Measurements from ENCODE around the gene CNOT1. TPM values are rescaled to one million over a fixed set of nuclear protein-coding genes. Genes with fewer than 3 reads are reported as not detected.

The CNOT1 gene
- total and polyA plus RNA-seq, 4 donors: 34.0 to 131 (median 78.5) TPM

DNA sequence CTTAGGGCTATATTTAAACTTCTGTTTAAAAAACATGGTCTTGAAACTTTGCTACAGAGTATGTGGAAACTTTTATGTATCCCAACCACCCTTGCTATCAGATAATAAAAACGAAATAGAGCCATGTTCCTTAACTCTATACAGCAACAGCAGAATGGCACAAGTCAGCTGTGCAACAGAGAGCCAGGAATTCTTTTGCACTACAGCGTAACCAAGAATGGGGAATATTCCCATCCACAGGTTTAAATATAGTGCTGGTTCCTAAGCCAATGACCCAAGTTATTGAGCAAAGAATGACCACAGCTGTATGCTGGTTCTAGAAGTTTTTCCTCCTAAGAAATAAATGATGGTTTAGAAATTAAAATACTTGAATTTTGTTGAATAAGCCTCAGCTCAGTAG, 81.2 kb downstream of the CNOT1 start:
- H3K36me3 ChIP-seq (ENCODE audit: control insufficient read depth in 4 of 4, insufficient read depth in 3 of 4, low read depth in 1 of 4, low read length in 3 of 4): peaks cover 7 to 89% (median 80%) of the 10 kb centered on the region in 4 donors
- no peak for TF ChIP-seq RAD21 (IDR thresholded peaks at IDR 0.05)
- no peak overlapping the region for H3K4me3 ChIP-seq (ENCODE audit: low read depth in 1 of 3, low read length in 3 of 3)
- H3K27me3 ChIP-seq (ENCODE audit: control insufficient read depth in 4 of 4, insufficient read depth in 4 of 4, low read length in 3 of 4): no peaks in the 10 kb centered on the region
- no peak overlapping the region for H3K27ac ChIP-seq (ENCODE audit: low read depth in 1 of 2, low read length in 2 of 2)
- 71% methylated on average over 2 of the region's 2 CpGs for WGBS
- no peaks in the 10 kb centered on the region for H3K9me3 ChIP-seq (ENCODE audit: control insufficient read depth in 4 of 4, low read length in 3 of 4)
- DNase-seq (ENCODE audit: low spot score): no peak
- H3K9ac ChIP-seq (ENCODE audit: low read depth in 1 of 2, low read length in 2 of 2): no peak overlapping the region
- peaks cover 0 to 2% (median 0%) of the 10 kb centered on the region in 4 donors for H3K4me1 ChIP-seq (ENCODE audit: control insufficient read depth in 4 of 4, insufficient read depth in 4 of 4, low read length in 3 of 4)

DNA sequence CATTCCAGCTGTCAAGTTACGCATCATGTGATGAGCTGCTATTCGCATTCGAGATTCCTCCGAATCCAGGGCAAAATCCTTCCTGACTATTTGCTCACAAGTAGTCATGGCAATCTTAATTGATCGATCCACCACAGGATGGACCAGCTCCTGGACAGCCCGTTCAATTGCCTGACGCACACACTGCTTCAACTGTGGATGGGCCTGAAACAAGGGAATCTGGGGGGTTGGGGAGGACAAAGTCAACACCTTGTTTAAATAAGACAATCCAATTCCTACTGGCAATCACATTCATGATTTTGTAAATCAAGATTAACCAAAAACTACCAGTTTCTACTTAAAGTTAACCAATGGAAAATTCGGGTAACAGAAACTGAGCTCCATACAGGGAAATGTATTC, 85.9 kb downstream of the CNOT1 start:
- Histone ChIP-seq H3K4me1 (ENCODE audit: control insufficient read depth in 4 of 4, insufficient read depth in 4 of 4, low read length in 3 of 4) (peaks cover 0 to 2% (median 0%) of the 10 kb centered on the region in 4 donors), H3K36me3 (ENCODE audit: control insufficient read depth in 4 of 4, insufficient read depth in 3 of 4, low read depth in 1 of 4, low read length in 3 of 4) (peaks cover 11 to 89% (median 77%) of the 10 kb centered on the region in 4 donors), H3K9me3 (ENCODE audit: control insufficient read depth in 4 of 4, low read length in 3 of 4) (no peaks in the 10 kb centered on the region), H3K4me3 (ENCODE audit: low read depth in 1 of 3, low read length in 3 of 3) (no peak overlapping the region), H3K9ac (ENCODE audit: low read depth in 1 of 2, low read length in 2 of 2) (no peak overlapping the region), H3K27ac (ENCODE audit: low read depth in 1 of 2, low read length in 2 of 2) (no peak overlapping the region), H3K27me3 (ENCODE audit: control insufficient read depth in 4 of 4, insufficient read depth in 4 of 4, low read length in 3 of 4) (no peaks in the 10 kb centered on the region)
- no peak for DNase-seq (ENCODE audit: low spot score)
- 54% methylated on average over 8 of the region's 8 CpGs for WGBS
- peak; percentile 21 for TF ChIP-seq SP1 (IDR thresholded peaks at IDR 0.05)
- no peak for TF ChIP-seq NR2F2 (IDR thresholded peaks at IDR 0.05)
- TF ChIP-seq, protein P1, sequence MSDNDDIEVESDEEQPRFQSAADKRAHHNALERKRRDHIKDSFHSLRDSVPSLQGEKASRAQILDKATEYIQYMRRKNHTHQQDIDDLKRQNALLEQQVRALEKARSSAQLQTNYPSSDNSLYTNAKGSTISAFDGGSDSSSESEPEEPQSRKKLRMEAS (IDR thresholded peaks at IDR 0.05): no peak
- TF ChIP-seq JUND (IDR thresholded peaks at IDR 0.05): no peak
- no peak for TF ChIP-seq TAF1 (conservative IDR thresholded peaks at IDR 0.05)
- no peak for TF ChIP-seq HNF4G (IDR thresholded peaks at IDR 0.05)
- peak in 1 of 2 donors; percentile 58 for TF ChIP-seq RXRA (IDR thresholded peaks at IDR 0.05)
- TF ChIP-seq RAD21 (IDR thresholded peaks at IDR 0.05): peak in 1 of 2 donors; percentile 18
- no peak for TF ChIP-seq GABPA (IDR thresholded peaks at IDR 0.05 in 1 of 2, conservative IDR thresholded peaks at IDR 0.05 in 1 of 2)
- TF ChIP-seq, protein P2, sequence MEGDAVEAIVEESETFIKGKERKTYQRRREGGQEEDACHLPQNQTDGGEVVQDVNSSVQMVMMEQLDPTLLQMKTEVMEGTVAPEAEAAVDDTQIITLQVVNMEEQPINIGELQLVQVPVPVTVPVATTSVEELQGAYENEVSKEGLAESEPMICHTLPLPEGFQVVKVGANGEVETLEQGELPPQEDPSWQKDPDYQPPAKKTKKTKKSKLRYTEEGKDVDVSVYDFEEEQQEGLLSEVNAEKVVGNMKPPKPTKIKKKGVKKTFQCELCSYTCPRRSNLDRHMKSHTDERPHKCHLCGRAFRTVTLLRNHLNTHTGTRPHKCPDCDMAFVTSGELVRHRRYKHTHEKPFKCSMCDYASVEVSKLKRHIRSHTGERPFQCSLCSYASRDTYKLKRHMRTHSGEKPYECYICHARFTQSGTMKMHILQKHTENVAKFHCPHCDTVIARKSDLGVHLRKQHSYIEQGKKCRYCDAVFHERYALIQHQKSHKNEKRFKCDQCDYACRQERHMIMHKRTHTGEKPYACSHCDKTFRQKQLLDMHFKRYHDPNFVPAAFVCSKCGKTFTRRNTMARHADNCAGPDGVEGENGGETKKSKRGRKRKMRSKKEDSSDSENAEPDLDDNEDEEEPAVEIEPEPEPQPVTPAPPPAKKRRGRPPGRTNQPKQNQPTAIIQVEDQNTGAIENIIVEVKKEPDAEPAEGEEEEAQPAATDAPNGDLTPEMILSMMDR (IDR thresholded peaks at IDR 0.05; ENCODE audit: low read depth, low read length, missing input control): no peak
- TF ChIP-seq YY1 (IDR thresholded peaks at IDR 0.05): peak; percentile 44
- peak; percentile 81 for TF ChIP-seq FOXA1 (IDR thresholded peaks at IDR 0.05)
- peak; percentile 27 to 71 for TF ChIP-seq HNF4A (conservative IDR thresholded peaks at IDR 0.05)
- TF ChIP-seq, protein P3, sequence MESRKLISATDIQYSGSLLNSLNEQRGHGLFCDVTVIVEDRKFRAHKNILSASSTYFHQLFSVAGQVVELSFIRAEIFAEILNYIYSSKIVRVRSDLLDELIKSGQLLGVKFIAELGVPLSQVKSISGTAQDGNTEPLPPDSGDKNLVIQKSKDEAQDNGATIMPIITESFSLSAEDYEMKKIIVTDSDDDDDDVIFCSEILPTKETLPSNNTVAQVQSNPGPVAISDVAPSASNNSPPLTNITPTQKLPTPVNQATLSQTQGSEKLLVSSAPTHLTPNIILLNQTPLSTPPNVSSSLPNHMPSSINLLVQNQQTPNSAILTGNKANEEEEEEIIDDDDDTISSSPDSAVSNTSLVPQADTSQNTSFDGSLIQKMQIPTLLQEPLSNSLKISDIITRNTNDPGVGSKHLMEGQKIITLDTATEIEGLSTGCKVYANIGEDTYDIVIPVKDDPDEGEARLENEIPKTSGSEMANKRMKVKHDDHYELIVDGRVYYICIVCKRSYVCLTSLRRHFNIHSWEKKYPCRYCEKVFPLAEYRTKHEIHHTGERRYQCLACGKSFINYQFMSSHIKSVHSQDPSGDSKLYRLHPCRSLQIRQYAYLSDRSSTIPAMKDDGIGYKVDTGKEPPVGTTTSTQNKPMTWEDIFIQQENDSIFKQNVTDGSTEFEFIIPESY (IDR thresholded peaks at IDR 0.05): no peak
- TF ChIP-seq, protein P4, sequence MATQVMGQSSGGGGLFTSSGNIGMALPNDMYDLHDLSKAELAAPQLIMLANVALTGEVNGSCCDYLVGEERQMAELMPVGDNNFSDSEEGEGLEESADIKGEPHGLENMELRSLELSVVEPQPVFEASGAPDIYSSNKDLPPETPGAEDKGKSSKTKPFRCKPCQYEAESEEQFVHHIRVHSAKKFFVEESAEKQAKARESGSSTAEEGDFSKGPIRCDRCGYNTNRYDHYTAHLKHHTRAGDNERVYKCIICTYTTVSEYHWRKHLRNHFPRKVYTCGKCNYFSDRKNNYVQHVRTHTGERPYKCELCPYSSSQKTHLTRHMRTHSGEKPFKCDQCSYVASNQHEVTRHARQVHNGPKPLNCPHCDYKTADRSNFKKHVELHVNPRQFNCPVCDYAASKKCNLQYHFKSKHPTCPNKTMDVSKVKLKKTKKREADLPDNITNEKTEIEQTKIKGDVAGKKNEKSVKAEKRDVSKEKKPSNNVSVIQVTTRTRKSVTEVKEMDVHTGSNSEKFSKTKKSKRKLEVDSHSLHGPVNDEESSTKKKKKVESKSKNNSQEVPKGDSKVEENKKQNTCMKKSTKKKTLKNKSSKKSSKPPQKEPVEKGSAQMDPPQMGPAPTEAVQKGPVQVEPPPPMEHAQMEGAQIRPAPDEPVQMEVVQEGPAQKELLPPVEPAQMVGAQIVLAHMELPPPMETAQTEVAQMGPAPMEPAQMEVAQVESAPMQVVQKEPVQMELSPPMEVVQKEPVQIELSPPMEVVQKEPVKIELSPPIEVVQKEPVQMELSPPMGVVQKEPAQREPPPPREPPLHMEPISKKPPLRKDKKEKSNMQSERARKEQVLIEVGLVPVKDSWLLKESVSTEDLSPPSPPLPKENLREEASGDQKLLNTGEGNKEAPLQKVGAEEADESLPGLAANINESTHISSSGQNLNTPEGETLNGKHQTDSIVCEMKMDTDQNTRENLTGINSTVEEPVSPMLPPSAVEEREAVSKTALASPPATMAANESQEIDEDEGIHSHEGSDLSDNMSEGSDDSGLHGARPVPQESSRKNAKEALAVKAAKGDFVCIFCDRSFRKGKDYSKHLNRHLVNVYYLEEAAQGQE (IDR thresholded peaks at IDR 0.05): no peak
- no peak for TF ChIP-seq EGR1 (IDR thresholded peaks at IDR 0.05; ENCODE audit: low read depth in 2 of 2)
- peak; percentile 79 for TF ChIP-seq FOXA2 (IDR thresholded peaks at IDR 0.05)
- TF ChIP-seq, protein P5, sequence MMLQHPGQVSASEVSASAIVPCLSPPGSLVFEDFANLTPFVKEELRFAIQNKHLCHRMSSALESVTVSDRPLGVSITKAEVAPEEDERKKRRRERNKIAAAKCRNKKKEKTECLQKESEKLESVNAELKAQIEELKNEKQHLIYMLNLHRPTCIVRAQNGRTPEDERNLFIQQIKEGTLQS (IDR thresholded peaks at IDR 0.05): no peak

All from liver (tissue), 9 donors.